Prostate gland (tissue), 2 donors: ENCODE data around the gene SSTR5.

Experiments used
- CTCF ChIP-seq, 4 experiments: fragments of 200-600 bp in 2 of 4; fragments of 450-650 bp in 2 of 4; sonication (generic) in 2 of 4; IDR thresholded peaks; 1 replicate in 3 of 4; 2 replicates in 1 of 4; pipeline ENCODE4 v1.5.1; 2016 to 2019; ENCODE audit warnings: antibody characterized with exemption in 4 of 4, mild to moderate bottlenecking in 2 of 4, moderate library complexity in 2 of 4
- POLR2A ChIP-seq: fragments of 450-650 bp; IDR thresholded peaks from one replicate; pipeline ENCODE4 v1.6.1; 2016; ENCODE audit warnings: antibody characterized with exemption, mild to moderate bottlenecking
- POLR2AphosphoS5 ChIP-seq: sonication (generic); formaldehyde crosslinking; IDR thresholded peaks from one replicate; pipeline ENCODE4 v1.6.1; 2017; ENCODE audit warnings: antibody characterized with exemption

- TF ChIP-seq POLR2A (no peak), CTCF (IDR thresholded peaks at IDR 0.05) (no peak), POLR2AphosphoS5 (no peak)
These were observed 8.5 kb downstream of the SSTR5 start for GRCh38 chr16:1080801-1081733.
